Astrocyte (in vitro differentiated cells and primary cell): Measurements from ENCODE around the gene FBXO47. TPM values are rescaled to one million over a fixed set of nuclear protein-coding genes. Genes with fewer than 3 reads are reported as not detected.

Experiments used
- DNase-seq: peaks from one replicate; pipeline ENCODE4 v3.0.0-alpha.2; 2010; ENCODE audit warnings: low read depth
- FAIRE-seq: peaks from 2 replicates; lab custom pipeline; 2011; peaks lifted over from hg19 to GRCh38; lab: Jason Lieb, UNC
- H2AFZ ChIP-seq: 2 replicates; pipeline ENCODE4 v1.6.0; 2012; ENCODE audit warnings: low read depth, low read length, inconsistent platforms
- H3K27ac ChIP-seq: 2 replicates; pipeline ENCODE4 v1.5.1; 2011; ENCODE audit warnings: low read depth, low read length, inconsistent platforms
- H3K27me3 ChIP-seq: 2 replicates; pipeline ENCODE4 v1.6.0; 2011; ENCODE audit warnings: low read length, inconsistent platforms; ENCODE audit not compliant: insufficient read depth
- H3K36me3 ChIP-seq: 2 replicates; pipeline ENCODE4 v1.5.1; 2011; ENCODE audit warnings: low read length, inconsistent platforms; ENCODE audit not compliant: insufficient read depth
- H3K4me1 ChIP-seq: 2 replicates; pipeline ENCODE4 v1.5.1; 2011; ENCODE audit warnings: low read length, inconsistent platforms; ENCODE audit not compliant: insufficient read depth
- H3K4me2 ChIP-seq: 2 replicates; pipeline ENCODE4 v1.6.0; 2012; ENCODE audit warnings: low read length, inconsistent platforms
- H3K4me3 ChIP-seq: 2 replicates; pipeline ENCODE4 v1.5.1; 2011; ENCODE audit warnings: low read depth, mild to moderate bottlenecking, low read length, inconsistent platforms; ENCODE audit not compliant: insufficient read depth
- H3K79me2 ChIP-seq: 2 replicates; pipeline ENCODE4 v1.6.0; 2012; ENCODE audit warnings: mild to moderate bottlenecking, low read length, inconsistent platforms; ENCODE audit not compliant: insufficient read depth
- H3K9ac ChIP-seq: 2 replicates; pipeline ENCODE4 v1.6.0; 2012; ENCODE audit warnings: mild to moderate bottlenecking, low read length, inconsistent platforms
- H3K9me3 ChIP-seq: 2 replicates; pipeline ENCODE4 v1.5.1; 2012; ENCODE audit warnings: low read depth, mild to moderate bottlenecking, low read length, inconsistent platforms; ENCODE audit not compliant: insufficient read depth
- H4K20me1 ChIP-seq: 2 replicates; pipeline ENCODE4 v1.6.0; 2012; ENCODE audit warnings: low read length, inconsistent platforms; ENCODE audit not compliant: insufficient read depth
- H3K27ac Mint-ChIP-seq: one replicate; pipeline ENCODE4 v1.8.0; 2021; ENCODE audit warnings: mild to moderate bottlenecking, mixed read lengths; ENCODE audit not compliant: unreplicated experiment
- H3K27me3 Mint-ChIP-seq: one replicate; pipeline ENCODE4 v1.8.0; 2021; ENCODE audit warnings: low read depth, mixed read lengths; ENCODE audit not compliant: unreplicated experiment
- H3K36me3 Mint-ChIP-seq: one replicate; pipeline ENCODE4 v1.8.0; 2021; ENCODE audit warnings: low read depth, mixed read lengths; ENCODE audit not compliant: unreplicated experiment
- H3K4me1 Mint-ChIP-seq: one replicate; pipeline ENCODE4 v1.8.0; 2021; ENCODE audit warnings: low read depth, mixed read lengths; ENCODE audit not compliant: unreplicated experiment
- H3K4me3 Mint-ChIP-seq: one replicate; pipeline ENCODE4 v1.8.0; 2021; ENCODE audit warnings: mild to moderate bottlenecking, moderate library complexity, mixed read lengths; ENCODE audit not compliant: unreplicated experiment
- H3K9me3 Mint-ChIP-seq: one replicate; pipeline ENCODE4 v1.8.0; 2021; ENCODE audit warnings: mild to moderate bottlenecking, mixed read lengths; ENCODE audit not compliant: unreplicated experiment
- EZH2 ChIP-seq: IDR thresholded peaks from 2 replicates; pipeline ENCODE4 v1.6.1; 2012; ENCODE audit warnings: mild to moderate bottlenecking, low read length, inconsistent platforms; ENCODE audit not compliant: insufficient read depth
- total RNA-seq: library from RNA; stranded (reverse); gene quantifications from 2 replicates; pipeline ENCODE4 v1.2.1, GENCODE V29; 2021
- TF ChIP-seq, protein P1 (sequence below): IDR thresholded peaks from 2 replicates; pipeline ENCODE4 v1.5.1; 2011; ENCODE audit warnings: low read depth, mild to moderate bottlenecking, inconsistent platforms, low read length, moderate library complexity; ENCODE audit not compliant: insufficient read depth

FBXO47 gene
- total RNA-seq, 1 donor from 2014 or later = not detected

DNA sequence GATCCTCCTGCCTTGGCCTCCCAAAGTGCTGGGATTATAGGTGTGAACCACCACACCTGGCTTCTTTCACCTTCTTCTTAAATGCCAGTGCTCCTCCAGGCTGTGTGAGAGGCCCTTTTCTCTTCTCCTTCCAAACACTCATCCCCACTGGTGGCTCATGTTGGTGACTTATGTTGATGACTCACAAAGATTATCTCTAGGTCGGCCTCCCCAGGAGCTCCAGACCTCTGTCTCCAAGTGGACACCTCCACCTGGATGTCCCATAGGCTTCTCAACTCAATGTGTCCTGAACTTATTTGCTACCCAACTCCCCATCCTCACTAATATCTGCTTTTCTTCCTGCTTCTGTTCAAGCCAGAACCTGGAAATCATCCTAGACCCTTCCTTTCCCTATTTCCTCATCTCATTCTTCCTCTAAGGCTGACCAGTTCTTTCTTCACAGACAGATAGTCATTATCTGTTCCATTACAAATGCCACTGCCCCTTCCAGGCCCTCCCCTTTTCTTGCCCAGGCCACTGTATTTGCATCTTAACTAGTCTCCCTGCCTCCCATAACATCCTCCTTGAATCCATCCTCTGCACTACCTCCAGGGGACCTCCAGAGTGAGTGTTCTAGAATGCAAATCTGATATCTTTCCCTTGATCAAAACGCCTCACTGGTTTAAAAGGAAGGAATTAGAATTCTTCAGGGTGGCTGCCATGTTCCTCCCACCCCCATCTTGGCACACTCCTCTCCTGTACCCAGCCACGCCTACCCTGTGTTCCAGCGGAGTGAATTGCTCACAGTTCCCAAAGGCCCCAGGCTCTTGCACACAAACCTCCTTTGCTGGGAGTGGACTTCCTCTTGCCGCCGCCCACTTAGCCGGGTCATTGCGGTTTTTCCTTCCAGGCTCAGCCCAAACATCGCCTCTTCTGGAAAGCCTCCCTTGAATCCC lies 34.8 kb upstream of the FBXO47 start:
- Histone ChIP-seq H3K4me3 (no peak overlapping the region), H2AFZ (peak overlapping the region; percentile 62), H3K79me2 (no peaks in the 10 kb centered on the region), H3K4me1 (peaks cover 5% of the 10 kb centered on the region), H3K9ac (no peak overlapping the region), H3K27ac (no peak overlapping the region), H3K9me3 (no peaks in the 10 kb centered on the region), H3K36me3 (no peaks in the 10 kb centered on the region), H4K20me1 (no peaks in the 10 kb centered on the region), H3K27me3 (no peaks in the 10 kb centered on the region), H3K4me2 (peak overlapping the region; percentile 58)
- TF ChIP-seq, protein P1, sequence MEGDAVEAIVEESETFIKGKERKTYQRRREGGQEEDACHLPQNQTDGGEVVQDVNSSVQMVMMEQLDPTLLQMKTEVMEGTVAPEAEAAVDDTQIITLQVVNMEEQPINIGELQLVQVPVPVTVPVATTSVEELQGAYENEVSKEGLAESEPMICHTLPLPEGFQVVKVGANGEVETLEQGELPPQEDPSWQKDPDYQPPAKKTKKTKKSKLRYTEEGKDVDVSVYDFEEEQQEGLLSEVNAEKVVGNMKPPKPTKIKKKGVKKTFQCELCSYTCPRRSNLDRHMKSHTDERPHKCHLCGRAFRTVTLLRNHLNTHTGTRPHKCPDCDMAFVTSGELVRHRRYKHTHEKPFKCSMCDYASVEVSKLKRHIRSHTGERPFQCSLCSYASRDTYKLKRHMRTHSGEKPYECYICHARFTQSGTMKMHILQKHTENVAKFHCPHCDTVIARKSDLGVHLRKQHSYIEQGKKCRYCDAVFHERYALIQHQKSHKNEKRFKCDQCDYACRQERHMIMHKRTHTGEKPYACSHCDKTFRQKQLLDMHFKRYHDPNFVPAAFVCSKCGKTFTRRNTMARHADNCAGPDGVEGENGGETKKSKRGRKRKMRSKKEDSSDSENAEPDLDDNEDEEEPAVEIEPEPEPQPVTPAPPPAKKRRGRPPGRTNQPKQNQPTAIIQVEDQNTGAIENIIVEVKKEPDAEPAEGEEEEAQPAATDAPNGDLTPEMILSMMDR = no peak
- no peak for TF ChIP-seq EZH2
- Mint-ChIP-seq H3K9me3 (peaks cover 27% of the 10 kb centered on the region), H3K27me3 (peaks cover 6% of the 10 kb centered on the region), H3K36me3 (peaks cover 13% of the 10 kb centered on the region), H3K4me1 (no peaks in the 10 kb centered on the region), H3K27ac (no peak overlapping the region), H3K4me3 (peak overlapping the region; percentile 51)
- peak; percentile 79 for DNase-seq
- no peak for FAIRE-seq

DNA sequence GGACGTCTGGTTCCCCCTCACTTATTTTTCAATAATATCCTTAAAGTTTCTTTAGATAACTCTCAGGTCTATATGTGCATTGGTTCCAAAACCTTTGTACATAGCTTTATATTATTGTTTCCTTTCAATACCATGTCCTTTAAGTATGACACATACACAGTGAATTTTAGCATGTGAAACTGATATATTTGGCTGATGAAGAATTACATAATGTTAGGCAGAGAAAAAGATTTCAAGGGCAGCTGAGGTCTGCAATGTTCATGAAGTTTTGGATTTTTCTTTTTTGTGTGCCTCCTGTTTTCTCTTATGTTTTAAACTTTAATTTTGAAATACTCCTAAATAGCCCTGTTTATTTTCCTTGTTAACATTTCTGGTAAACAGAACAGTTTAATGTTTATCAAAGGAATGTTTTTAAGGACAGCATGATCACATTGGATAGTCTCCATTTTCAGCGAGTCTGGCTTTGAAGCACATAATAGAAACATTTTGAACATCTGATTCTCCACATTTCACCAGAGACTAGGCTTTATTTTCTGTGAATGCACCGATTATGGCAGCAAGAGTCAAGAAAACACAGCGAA lies 32.9 kb upstream of the FBXO47 start:
- H3K9ac ChIP-seq = no peak overlapping the region
- Mint-ChIP-seq H3K27me3 (peaks cover 3% of the 10 kb centered on the region), H3K36me3 (peaks cover 13% of the 10 kb centered on the region), H3K27ac (no peak overlapping the region), H3K9me3 (peaks cover 36% of the 10 kb centered on the region), H3K4me1 (no peaks in the 10 kb centered on the region), H3K4me3 (no peak overlapping the region)
- no peak for FAIRE-seq
- no peak overlapping the region for H3K4me3 ChIP-seq
- H3K27me3 ChIP-seq = no peaks in the 10 kb centered on the region
- no peaks in the 10 kb centered on the region for H3K36me3 ChIP-seq
- H3K4me1 ChIP-seq = peaks cover 5% of the 10 kb centered on the region
- H3K9me3 ChIP-seq = peaks cover 7% of the 10 kb centered on the region
- H3K4me2 ChIP-seq = no peak overlapping the region
- no peak for TF ChIP-seq EZH2
- TF ChIP-seq, protein P1 = no peak
- DNase-seq = no peak
- no peak overlapping the region for H3K27ac ChIP-seq
- no peak overlapping the region for H2AFZ ChIP-seq
- H3K79me2 ChIP-seq = no peaks in the 10 kb centered on the region
- no peaks in the 10 kb centered on the region for H4K20me1 ChIP-seq
